Prostate gland (tissue), 2 donors: ENCODE data around the gene AFF1. TPM values are rescaled to one million over a fixed set of nuclear protein-coding genes. Genes with fewer than 3 reads are reported as not detected.
A peak's percentile ranks its signal among the peaks of the same experiment; 100 is the strongest.

ENCODE experiments used
- DNase-seq: peaks from one replicate; pipeline ENCODE4 v3.0.0-alpha.2; 2019; ENCODE audit warnings: low spot score
- H3K27ac ChIP-seq, 2 donors: fragments of 200-600 bp; sonication (generic); 2 replicates each; pipeline ENCODE4 v1.5.1; 2017 to 2019
- H3K27me3 ChIP-seq: fragments of 200-600 bp; sonication (generic); replicated peaks from 2 replicates; pipeline ENCODE4 v1.5.1; 2019; ENCODE audit not compliant: insufficient read depth
- H3K36me3 ChIP-seq, 2 donors: fragments of 200-600 bp; sonication (generic); 1 replicate in 1 of 2; 2 replicates in 1 of 2; pipeline versions ENCODE4 v1.5.1 to v1.8.1; 2017 to 2019
- H3K4me1 ChIP-seq: fragments of 200-600 bp; sonication (generic); replicated peaks from 2 replicates; pipeline ENCODE4 v1.5.1; 2019
- H3K4me3 ChIP-seq, 2 donors: fragments of 200-600 bp; sonication (generic); 2 replicates each; pipeline ENCODE4 v1.5.1; 2017 to 2019
- H3K9me3 ChIP-seq: fragments of 200-600 bp; sonication (generic); 2 replicates; pipeline ENCODE4 v1.5.1; 2017
- CTCF ChIP-seq, 4 experiments: fragments of 200-600 bp in 2 of 4; fragments of 450-650 bp in 2 of 4; sonication (generic) in 2 of 4; IDR thresholded peaks; 1 replicate in 3 of 4; 2 replicates in 1 of 4; pipeline ENCODE4 v1.5.1; 2016 to 2019; ENCODE audit warnings: antibody characterized with exemption in 4 of 4, mild to moderate bottlenecking in 2 of 4, moderate library complexity in 2 of 4
- POLR2A ChIP-seq: fragments of 450-650 bp; IDR thresholded peaks from one replicate; pipeline ENCODE4 v1.6.1; 2016; ENCODE audit warnings: antibody characterized with exemption, mild to moderate bottlenecking
- POLR2AphosphoS5 ChIP-seq: sonication (generic); formaldehyde crosslinking; IDR thresholded peaks from one replicate; pipeline ENCODE4 v1.6.1; 2017; ENCODE audit warnings: antibody characterized with exemption
- WGBS: methylation state at CpG from one replicate; pipeline ENCODE4 v1.1.5; 2018; 5-methylcytosine and 5-hydroxymethylcytosine counted together
- intact Hi-C: fragments of 100-400 bp; cut with DNase I; formaldehyde crosslinking; loops from one replicate; pipeline ENCODE4 v1.14.2; 2022
- total RNA-seq, 2 donors: library from RNA; depleted of rRNA; stranded (reverse); fragments of >200 nt; gene quantifications; one replicate each; pipeline ENCODE4 v1.1.0, GENCODE V29; 2016

Gene AFF1
- total RNA-seq, 2 donors from 2014 or later, result 69.7 to 92.5 TPM

GRCh38 chr4:87030124-87030523 lies 95.3 kb downstream of the AFF1 start:
- Histone ChIP-seq H3K4me1 (peaks cover 42% of the 10 kb centered on the region), H3K27me3 (no peaks in the 10 kb centered on the region), H3K27ac (peak overlapping the region; percentile 11 to 30), H3K4me3 (no peak overlapping the region), H3K9me3 (no peaks in the 10 kb centered on the region), H3K36me3 (no peaks in the 10 kb centered on the region)
- DNase-seq, result no peak
- WGBS, result 61% methylated on average over 4 of the region's 4 CpGs
- TF ChIP-seq POLR2AphosphoS5 (peak; percentile 9), CTCF (IDR thresholded peaks at IDR 0.05) (no peak)
- intact Hi-C loops, result no loop called here

- Histone ChIP-seq H3K36me3 (no peaks in the 10 kb centered on the region), H3K4me1 (peaks cover 36% of the 10 kb centered on the region), H3K9me3 (no peaks in the 10 kb centered on the region), H3K4me3 (no peak overlapping the region), H3K27me3 (no peaks in the 10 kb centered on the region), H3K27ac (peak overlapping the region; percentile 29 to 30)
- TF ChIP-seq POLR2A (no peak), POLR2AphosphoS5 (no peak), CTCF (IDR thresholded peaks at IDR 0.05) (no peak)
- no peak for DNase-seq
- 27% methylated on average over 13 of the region's 13 CpGs for whole genome bisulfite sequencing
- intact Hi-C loops, result no loop called here
Observed at GRCh38 chr4:87030755-87031441, 96.1 kb downstream of the AFF1 start.

GRCh38 chr4:87031920-87032319 lies 97.1 kb downstream of the AFF1 start:
- no peak for DNase-seq
- intact Hi-C loops, result no loop called here
- H3K4me3 ChIP-seq, result no peak overlapping the region
- WGBS, result 10% methylated on average over 2 of the region's 2 CpGs
- peak overlapping the region; percentile 30 to 37 for H3K27ac ChIP-seq
- no peaks in the 10 kb centered on the region for H3K27me3 ChIP-seq
- no peak for TF ChIP-seq POLR2A
- TF ChIP-seq POLR2AphosphoS5, result no peak
- no peak for TF ChIP-seq CTCF (IDR thresholded peaks at IDR 0.05)
- H3K36me3 ChIP-seq, result no peaks in the 10 kb centered on the region
- H3K4me1 ChIP-seq, result peaks cover 32% of the 10 kb centered on the region
- H3K9me3 ChIP-seq, result no peaks in the 10 kb centered on the region

GRCh38 chr4:87032884-87033533 lies 98.2 kb downstream of the AFF1 start:
- no peaks in the 10 kb centered on the region for H3K27me3 ChIP-seq

GRCh38 chr4:87033902-87034301 lies 99.1 kb downstream of the AFF1 start:
- TF ChIP-seq CTCF (IDR thresholded peaks at IDR 0.05) (no peak), POLR2A (no peak), POLR2AphosphoS5 (no peak)
- no peak overlapping the region for H3K4me3 ChIP-seq
- no peaks in the 10 kb centered on the region for H3K9me3 ChIP-seq
- intact Hi-C loops, result no loop called here
- no peaks in the 10 kb centered on the region for H3K27me3 ChIP-seq
- 85% methylated on average over 8 of the region's 8 CpGs for WGBS
- peaks cover 27% of the 10 kb centered on the region for H3K4me1 ChIP-seq
- no peak for DNase-seq
- no peaks in the 10 kb centered on the region for H3K36me3 ChIP-seq
- no peak overlapping the region for H3K27ac ChIP-seq

More at GRCh38 chr4:87032884-87033533, 98.2 kb downstream of the AFF1 start:
- WGBS, result 66% methylated on average over 3 of the region's 3 CpGs
- Histone ChIP-seq H3K4me1 (peaks cover 29% of the 10 kb centered on the region), H3K4me3 (no peak overlapping the region), H3K36me3 (no peaks in the 10 kb centered on the region), H3K9me3 (no peaks in the 10 kb centered on the region), H3K27ac (peak overlapping the region; percentile 30 to 37)
- TF ChIP-seq POLR2A (no peak), POLR2AphosphoS5 (peak; percentile 57)
- peak; percentile 40 for DNase-seq
- intact Hi-C loops, result no loop called here
